ENCODE data around the gene QKI.

The QKI gene

GRCh38 chr6:163405412-163406309, 8.9 kb upstream of the QKI start:
- no peaks in the 10 kb centered on the region for H3K9me3 ChIP-seq (ENCODE audit: control insufficient read depth, low read depth, low read length)
- H3K27me3 ChIP-seq (ENCODE audit: control insufficient read depth, insufficient read depth, low read length): no peaks in the 10 kb centered on the region
- H3K4me1 ChIP-seq (ENCODE audit: control insufficient read depth, low read depth, low read length): peaks cover 14% of the 10 kb centered on the region
- H3K36me3 ChIP-seq (ENCODE audit: control insufficient read depth, low read depth, low read length): no peaks in the 10 kb centered on the region
- H3K9ac ChIP-seq (ENCODE audit: low read length): no peak overlapping the region
- no peak overlapping the region for H3K4me3 ChIP-seq (ENCODE audit: low read length)
- H3K27ac ChIP-seq (ENCODE audit: low read length): no peak overlapping the region

GRCh38 chr6:163406366-163406765, 8.2 kb upstream of the QKI start:
- H3K9me3 ChIP-seq (ENCODE audit: control insufficient read depth, low read depth, low read length): no peaks in the 10 kb centered on the region
- H3K36me3 ChIP-seq (ENCODE audit: control insufficient read depth, low read depth, low read length): no peaks in the 10 kb centered on the region
- no peak overlapping the region for H3K27ac ChIP-seq (ENCODE audit: low read length)
- H3K9ac ChIP-seq (ENCODE audit: low read length): no peak overlapping the region
- no peak overlapping the region for H3K4me3 ChIP-seq (ENCODE audit: low read length)
- H3K27me3 ChIP-seq (ENCODE audit: control insufficient read depth, insufficient read depth, low read length): no peaks in the 10 kb centered on the region
- peaks cover 9% of the 10 kb centered on the region for H3K4me1 ChIP-seq (ENCODE audit: control insufficient read depth, low read depth, low read length)

DNA sequence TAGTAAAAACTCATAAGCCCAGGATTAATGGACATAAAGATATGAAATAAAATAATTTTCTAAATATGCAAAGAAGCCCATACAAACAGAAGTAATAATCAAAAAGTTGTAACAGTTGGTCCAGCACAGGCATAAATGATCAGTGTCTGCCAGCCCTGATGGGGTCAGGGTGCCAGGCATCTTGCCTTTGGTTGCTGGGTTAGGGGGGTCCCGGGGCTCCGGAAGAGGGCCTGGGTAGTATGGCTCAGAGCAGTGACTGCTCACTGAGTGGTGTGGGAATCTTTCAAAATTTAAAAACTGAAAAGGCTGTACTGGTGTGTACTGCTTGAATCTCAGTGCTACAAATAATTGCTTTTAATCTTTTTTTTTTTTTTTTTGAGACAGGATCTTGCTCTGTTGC, 7.7 kb upstream of the QKI start:
- no peak overlapping the region for H3K9ac ChIP-seq (ENCODE audit: low read length)
- no peak overlapping the region for H3K4me3 ChIP-seq (ENCODE audit: low read length)
- H3K4me1 ChIP-seq (ENCODE audit: control insufficient read depth, low read depth, low read length): peaks cover 6% of the 10 kb centered on the region
- H3K36me3 ChIP-seq (ENCODE audit: control insufficient read depth, low read depth, low read length): no peaks in the 10 kb centered on the region
- no peaks in the 10 kb centered on the region for H3K27me3 ChIP-seq (ENCODE audit: control insufficient read depth, insufficient read depth, low read length)
- no peak overlapping the region for H3K27ac ChIP-seq (ENCODE audit: low read length)
- no peaks in the 10 kb centered on the region for H3K9me3 ChIP-seq (ENCODE audit: control insufficient read depth, low read depth, low read length)

DNA sequence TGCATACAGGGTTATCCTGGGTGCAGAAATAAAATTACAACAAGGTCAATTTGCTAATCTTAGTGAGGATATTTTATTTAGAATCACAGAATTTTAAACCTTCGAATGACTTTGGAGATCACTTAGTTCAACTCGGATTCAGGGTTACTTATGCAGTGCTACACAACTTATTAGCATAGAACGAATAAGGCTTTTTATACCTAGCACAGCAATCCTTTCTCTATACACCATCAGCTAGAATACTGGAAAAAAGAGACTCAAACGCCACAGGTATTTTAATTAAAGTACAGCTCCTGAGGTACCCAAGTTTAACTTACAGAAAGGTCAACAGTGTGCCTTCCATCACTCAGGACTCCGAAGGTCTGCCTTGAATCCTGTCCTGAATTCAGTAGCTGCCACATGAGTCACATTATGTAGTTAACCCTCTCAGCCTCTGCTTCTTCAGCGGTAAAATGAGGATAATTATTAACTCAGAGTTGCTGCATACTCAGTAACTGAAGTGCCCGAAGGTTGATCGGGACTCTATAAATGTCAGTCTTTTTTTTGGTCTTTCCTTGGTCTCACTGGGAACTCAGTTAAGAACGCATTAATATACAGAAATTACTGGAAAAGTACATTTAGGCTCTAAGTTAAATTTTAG, 6.0 kb upstream of the QKI start:
- peaks cover 8% of the 10 kb centered on the region for H3K27me3 ChIP-seq (ENCODE audit: control insufficient read depth, insufficient read depth, low read length)
- no peak overlapping the region for H3K9ac ChIP-seq (ENCODE audit: low read length)
- peaks cover 13% of the 10 kb centered on the region for H3K4me1 ChIP-seq (ENCODE audit: control insufficient read depth, low read depth, low read length)
- no peak overlapping the region for H3K27ac ChIP-seq (ENCODE audit: low read length)
- H3K4me3 ChIP-seq (ENCODE audit: low read length): no peak overlapping the region
- H3K36me3 ChIP-seq (ENCODE audit: control insufficient read depth, low read depth, low read length): no peaks in the 10 kb centered on the region
- no peaks in the 10 kb centered on the region for H3K9me3 ChIP-seq (ENCODE audit: control insufficient read depth, low read depth, low read length)

- H3K36me3 ChIP-seq (ENCODE audit: control insufficient read depth, low read depth, low read length): no peaks in the 10 kb centered on the region
- H3K27me3 ChIP-seq (ENCODE audit: control insufficient read depth, insufficient read depth, low read length): peaks cover 8% of the 10 kb centered on the region
- H3K4me1 ChIP-seq (ENCODE audit: control insufficient read depth, low read depth, low read length): peaks cover 13% of the 10 kb centered on the region
- no peak overlapping the region for H3K27ac ChIP-seq (ENCODE audit: low read length)
- H3K4me3 ChIP-seq (ENCODE audit: low read length): no peak overlapping the region
- H3K9ac ChIP-seq (ENCODE audit: low read length): no peak overlapping the region
- no peaks in the 10 kb centered on the region for H3K9me3 ChIP-seq (ENCODE audit: control insufficient read depth, low read depth, low read length)
These were observed 4.8 kb upstream of the QKI start for GRCh38 chr6:163409712-163410111.

DNA sequence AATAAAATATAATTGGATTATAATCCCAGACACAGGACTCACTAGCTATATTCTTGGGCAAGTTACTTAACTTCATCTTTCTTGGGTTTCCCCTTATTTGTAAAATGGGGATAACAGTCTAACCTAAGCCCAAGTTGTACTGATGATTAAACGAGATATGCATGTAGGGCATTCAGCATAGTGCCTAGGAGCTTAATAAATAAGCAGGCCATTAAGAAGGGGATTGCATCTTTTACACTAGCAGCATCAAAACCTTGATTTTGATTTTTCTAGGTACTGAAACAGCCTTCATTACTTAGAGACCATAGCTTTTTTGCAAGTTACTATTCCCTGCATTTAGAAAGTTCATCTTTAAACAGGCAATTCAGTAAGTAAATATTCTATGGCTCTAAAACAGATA, 2.2 kb upstream of the QKI start:
- Histone ChIP-seq H3K9ac (ENCODE audit: low read length) (peak overlapping the region; percentile 82), H3K4me3 (ENCODE audit: low read length) (peak overlapping the region; percentile 88)

GRCh38 chr6:163412801-163413344, 1.6 kb upstream of the QKI start:
- Histone ChIP-seq H3K9ac (ENCODE audit: low read length) (peak overlapping the region; percentile 82), H3K9me3 (ENCODE audit: control insufficient read depth, low read depth, low read length) (no peaks in the 10 kb centered on the region), H3K4me3 (ENCODE audit: low read length) (peak overlapping the region; percentile 88), H3K27ac (ENCODE audit: low read length) (no peak overlapping the region), H3K36me3 (ENCODE audit: control insufficient read depth, low read depth, low read length) (no peaks in the 10 kb centered on the region), H3K4me1 (ENCODE audit: control insufficient read depth, low read depth, low read length) (peaks cover 16% of the 10 kb centered on the region), H3K27me3 (ENCODE audit: control insufficient read depth, insufficient read depth, low read length) (peaks cover 8% of the 10 kb centered on the region)

More for the DNA sequence above, 2.2 kb upstream of the QKI start:
- H3K27ac ChIP-seq (ENCODE audit: low read length): no peak overlapping the region
- H3K36me3 ChIP-seq (ENCODE audit: control insufficient read depth, low read depth, low read length): no peaks in the 10 kb centered on the region
- peaks cover 10% of the 10 kb centered on the region for H3K4me1 ChIP-seq (ENCODE audit: control insufficient read depth, low read depth, low read length)
- no peaks in the 10 kb centered on the region for H3K9me3 ChIP-seq (ENCODE audit: control insufficient read depth, low read depth, low read length)
- peaks cover 8% of the 10 kb centered on the region for H3K27me3 ChIP-seq (ENCODE audit: control insufficient read depth, insufficient read depth, low read length)

- H3K36me3 ChIP-seq (ENCODE audit: control insufficient read depth, low read depth, low read length): no peaks in the 10 kb centered on the region
- H3K27me3 ChIP-seq (ENCODE audit: control insufficient read depth, insufficient read depth, low read length): peaks cover 8% of the 10 kb centered on the region
- H3K4me3 ChIP-seq (ENCODE audit: low read length): peak overlapping the region; percentile 88
- H3K9me3 ChIP-seq (ENCODE audit: control insufficient read depth, low read depth, low read length): no peaks in the 10 kb centered on the region
- no peak overlapping the region for H3K27ac ChIP-seq (ENCODE audit: low read length)
- H3K4me1 ChIP-seq (ENCODE audit: control insufficient read depth, low read depth, low read length): peaks cover 20% of the 10 kb centered on the region
- peak overlapping the region; percentile 82 for H3K9ac ChIP-seq (ENCODE audit: low read length)
These were observed 987 bp upstream of the QKI start for GRCh38 chr6:163413345-163414116.

DNA sequence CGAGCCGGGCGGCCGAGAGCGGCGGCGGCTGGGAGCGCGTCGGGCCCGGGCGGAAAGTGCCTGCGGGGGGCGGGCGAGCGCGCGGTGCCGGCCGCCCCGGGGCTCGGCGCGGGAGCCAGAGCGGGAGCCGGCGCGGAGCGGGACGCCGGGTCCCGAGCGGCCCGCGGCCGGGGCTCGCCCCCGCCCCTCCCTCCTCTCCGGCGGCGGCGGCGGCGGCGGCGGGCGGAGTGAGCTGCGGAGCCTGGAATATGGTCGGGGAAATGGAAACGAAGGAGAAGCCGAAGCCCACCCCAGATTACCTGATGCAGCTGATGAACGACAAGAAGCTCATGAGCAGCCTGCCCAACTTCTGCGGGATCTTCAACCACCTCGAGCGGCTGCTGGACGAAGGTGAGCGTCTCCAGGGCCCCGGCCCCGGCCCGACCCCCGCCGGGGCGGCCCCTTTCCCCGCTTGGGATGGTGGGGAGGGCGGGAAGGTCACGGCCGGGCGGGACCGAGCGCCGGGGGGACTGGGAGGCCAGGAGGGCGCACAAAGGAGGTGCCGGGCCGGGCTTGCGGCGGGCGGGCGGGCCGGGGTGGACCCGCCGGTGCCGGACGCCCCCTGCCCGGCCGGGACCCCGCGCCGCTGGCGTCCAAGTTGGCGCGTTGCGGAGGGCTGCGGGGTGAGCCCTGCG, 565 bp downstream of the QKI start:
- H3K4me1 ChIP-seq (ENCODE audit: control insufficient read depth, low read depth, low read length): peaks cover 36% of the 10 kb centered on the region
- no peaks in the 10 kb centered on the region for H3K36me3 ChIP-seq (ENCODE audit: control insufficient read depth, low read depth, low read length)
- no peaks in the 10 kb centered on the region for H3K9me3 ChIP-seq (ENCODE audit: control insufficient read depth, low read depth, low read length)
- peaks cover 8% of the 10 kb centered on the region for H3K27me3 ChIP-seq (ENCODE audit: control insufficient read depth, insufficient read depth, low read length)
- peak overlapping the region; percentile 91 for H3K4me3 ChIP-seq (ENCODE audit: low read length)
- no peak overlapping the region for H3K27ac ChIP-seq (ENCODE audit: low read length)
- H3K9ac ChIP-seq (ENCODE audit: low read length): peak overlapping the region; percentile 76

GRCh38 chr6:163415620-163416556, 1.4 kb downstream of the QKI start:
- H3K4me1 ChIP-seq (ENCODE audit: control insufficient read depth, low read depth, low read length): peaks cover 44% of the 10 kb centered on the region
- peak overlapping the region; percentile 91 for H3K4me3 ChIP-seq (ENCODE audit: low read length)
- H3K27me3 ChIP-seq (ENCODE audit: control insufficient read depth, insufficient read depth, low read length): peaks cover 8% of the 10 kb centered on the region
- no peaks in the 10 kb centered on the region for H3K9me3 ChIP-seq (ENCODE audit: control insufficient read depth, low read depth, low read length)
- peak overlapping the region; percentile 76 for H3K9ac ChIP-seq (ENCODE audit: low read length)
- no peaks in the 10 kb centered on the region for H3K36me3 ChIP-seq (ENCODE audit: control insufficient read depth, low read depth, low read length)
- H3K27ac ChIP-seq (ENCODE audit: low read length): no peak overlapping the region

All from iPS-18a (cell line).